K562 (cell line): ENCODE measurements around the gene WDR27. TPM values are rescaled to one million over a fixed set of nuclear protein-coding genes. Genes with fewer than 3 reads are reported as not detected.

Experiments
- ATF2 ChIP-seq: sonication (generic); formaldehyde crosslinking; IDR thresholded peaks from 2 replicates; pipeline ENCODE4 v1.8.1; 2022; ENCODE audit warnings: missing genetic modification reagents
- CAMTA2 ChIP-seq: fragments of 250-450 bp; sonication (Bioruptor Pico); conservative IDR thresholded peaks from 2 replicates; pipeline ENCODE4 v1.5.1; 2022
- CBX2 ChIP-seq: fragments of 200-600 bp; sonication (generic); IDR thresholded peaks from one replicate; pipeline ENCODE4 v1.6.1; 2012; ENCODE audit warnings: mild to moderate bottlenecking, low read length, inconsistent platforms; ENCODE audit not compliant: insufficient read depth, poor library complexity, severe bottlenecking
- CSDE1 ChIP-seq, 2 experiments: fragments of 450-650 bp; IDR thresholded peaks; 2 replicates each; pipeline ENCODE4 v1.6.1; 2016; ENCODE audit warnings: mild to moderate bottlenecking in 1 of 2
- ELK3 ChIP-seq: fragments of 450-650 bp; formaldehyde crosslinking; IDR thresholded peaks from 2 replicates; pipeline ENCODE4 v1.4.0; 2020; ENCODE audit warnings: mild to moderate bottlenecking
- FOXP4 ChIP-seq: sonication (generic); formaldehyde crosslinking; IDR thresholded peaks from 2 replicates; pipeline ENCODE4 v1.8.0; 2022; ENCODE audit warnings: mild to moderate bottlenecking, missing genetic modification reagents, borderline replicate concordance
- HDAC1 ChIP-seq, 2 experiments: fragments of 450-650 bp; IDR thresholded peaks; 2 replicates each; pipeline ENCODE4 v1.6.1; 2016 to 2017; ENCODE audit warnings: inconsistent platforms in 1 of 2, mild to moderate bottlenecking in 1 of 2, moderate library complexity in 1 of 2
- JUND ChIP-seq, 2 experiments: IDR thresholded peaks; 2 replicates in 1 of 2; 3 replicates in 1 of 2; pipeline ENCODE4 v1.6.1; 2011; ENCODE audit warnings: borderline replicate concordance in 2 of 2, low read depth in 2 of 2, low read length in 2 of 2, improper control_type of control experiment in 1 of 2, missing biosample characterization in 1 of 2, missing genetic modification characterization in 1 of 2, missing genetic modification reagents in 1 of 2
- MCM3 ChIP-seq: fragments of 450-650 bp; IDR thresholded peaks from 2 replicates; pipeline ENCODE4 v1.6.1; 2016
- MIER1 ChIP-seq: fragments of 450-650 bp; IDR thresholded peaks from 2 replicates; pipeline ENCODE4 v1.6.1; 2016; ENCODE audit warnings: antibody characterized with exemption, mild to moderate bottlenecking, low read depth
- NR0B1 ChIP-seq: fragments of 450-650 bp; IDR thresholded peaks from one replicate; pipeline ENCODE4 v1.6.1; 2018; ENCODE audit warnings: mild to moderate bottlenecking, moderate library complexity; ENCODE audit not compliant: partially characterized antibody
- NR4A1 ChIP-seq, 2 experiments: fragments of 250-450 bp in 1 of 2; fragments of 450-650 bp in 1 of 2; sonication (Bioruptor Pico) in 1 of 2; IDR thresholded peaks; 2 replicates each; pipeline versions ENCODE4 v1.4.0 to v1.6.1; 2016 to 2020; ENCODE audit warnings: mild to moderate bottlenecking in 2 of 2, missing compliant biosample characterization in 1 of 2, missing genetic modification characterization in 1 of 2, moderate library complexity in 1 of 2
- RAD21 ChIP-seq, 2 experiments: fragments of 250-450 bp in 1 of 2; fragments of 450-650 bp in 1 of 2; sonication (Bioruptor Pico) in 1 of 2; formaldehyde crosslinking in 1 of 2; IDR thresholded peaks in 1 of 2; conservative IDR thresholded peaks in 1 of 2; 2 replicates each; pipeline versions ENCODE4 v1.4.0 to v1.8.0; 2020 to 2022; ENCODE audit warnings: mild to moderate bottlenecking in 2 of 2, moderate library complexity in 1 of 2
- RFX1 ChIP-seq: fragments of 450-650 bp; IDR thresholded peaks from 2 replicates; pipeline ENCODE4 v1.6.1; 2016; ENCODE audit warnings: mild to moderate bottlenecking, moderate library complexity
- SIN3B ChIP-seq: fragments of 450-650 bp; IDR thresholded peaks from 2 replicates; pipeline ENCODE4 v1.6.1; 2017; ENCODE audit warnings: low read depth, mild to moderate bottlenecking, moderate library complexity
- TCF15 ChIP-seq: fragments of 250-450 bp; sonication (Bioruptor Pico); IDR thresholded peaks from 2 replicates; pipeline ENCODE4 v1.8.0; 2022; ENCODE audit warnings: moderate library complexity, mild to moderate bottlenecking, inconsistent platforms
- U2AF2 ChIP-seq: fragments of 200-400 bp; formaldehyde crosslinking; optimal IDR thresholded peaks from 2 replicates; pipeline ENCODE3; 2017; ENCODE audit warnings: low read depth, mild to moderate bottlenecking, low read length
- XRCC5 ChIP-seq: fragments of 200-400 bp; formaldehyde crosslinking; IDR thresholded peaks from 2 replicates; pipeline ENCODE4 v1.6.1; 2017; ENCODE audit warnings: low read depth, mild to moderate bottlenecking, low read length
- ZBTB7A ChIP-seq: IDR thresholded peaks from 2 replicates; pipeline ENCODE4 v1.6.1; 2011; ENCODE audit warnings: low read depth, mild to moderate bottlenecking, low read length, moderate library complexity, borderline replicate concordance; ENCODE audit not compliant: control insufficient read depth
- ZNF253 ChIP-seq: fragments of 250-450 bp; sonication (Bioruptor Pico); conservative IDR thresholded peaks from 2 replicates; pipeline ENCODE4 v1.6.1; 2021; ENCODE audit warnings: mild to moderate bottlenecking
- ZNF695 ChIP-seq: fragments of 450-650 bp; formaldehyde crosslinking; IDR thresholded peaks from 2 replicates; pipeline ENCODE4 v1.4.0; 2020; ENCODE audit warnings: mild to moderate bottlenecking, moderate library complexity
- polyA plus RNA-seq, 8 experiments: library from polyadenylated mRNA; depleted of rRNA in 4 of 8; stranded (reverse) in 5 of 8; unstranded in 3 of 8; fragments of >200 nt; fragmentation: Nextera tagmentation in 2 of 8; fragmentation: Illumina TruSeq in 1 of 8; extraction: Ambion mirVana in 2 of 8; extraction: Trizol in 1 of 8; gene quantifications; 2 replicates each; pipeline versions ENCODE4 v1.2.1 to v1.2.3, GENCODE V29; 2011 to 2014; ENCODE audit warnings: inconsistent platforms in 1 of 8, missing spikeins in 1 of 8
- total RNA-seq, 7 experiments: library from RNA; depleted of rRNA in 6 of 7; stranded (reverse); fragments of >200 nt in 6 of 7; fragmentation: Illumina TruSeq in 2 of 7; extraction: Trizol in 2 of 7; gene quantifications; 2 replicates each; pipeline versions ENCODE4 v1.2.1 to v1.2.3, GENCODE V29; 2011 to 2021; ENCODE audit warnings: low replicate concordance in 1 of 7

WDR27 gene
- total and polyA plus RNA-seq, 9 of the 15 experiments (the other 6 are each of a cell fraction or from before 2014, with no cell fraction given), result 4.3 to 77.2 (median 22.7) TPM

- TF ChIP-seq FOXP4 (CRISPR knock-in tag) (no peak), ZNF253 (CRISPR knock-in tag) (no peak), MIER1 (peak; percentile 64), RFX1 (no peak), NR0B1 (no peak), TCF15 (CRISPR knock-in tag) (no peak), JUND (IDR thresholded peaks at IDR 0.05; ENCODE audit: borderline replicate concordance, low read depth, low read length) (no peak), JUND (tag; IDR thresholded peaks at IDR 0.05; ENCODE audit: borderline replicate concordance, low read depth, low read length) (no peak), CSDE1 (IDR thresholded peaks at IDR 0.05) (no peak), NR4A1 (CRISPR knock-in tag; IDR thresholded peaks at IDR 0.05) (no peak), NR4A1 (tag; IDR thresholded peaks at IDR 0.05) (no peak), RAD21 (CRISPR knock-in tag; conservative IDR thresholded peaks at IDR 0.05 in 1 of 2, IDR thresholded peaks at IDR 0.05 in 1 of 2) (no peak), XRCC5 (no peak), ATF2 (no peak), ELK3 (CRISPR knock-in tag) (no peak), HDAC1 (IDR thresholded peaks at IDR 0.05) (no peak), U2AF2 (no peak), CAMTA2 (CRISPR knock-in tag) (no peak), CBX2 (no peak), SIN3B (peak; percentile 42), ZNF695 (CRISPR knock-in tag) (no peak), MCM3 (no peak), ZBTB7A (peak; percentile 92)
Observed at GRCh38 chr6:169723200-169723909, 21.5 kb upstream of the WDR27 start (continued).
